Activated T-cell treated with anti-CD3 and anti-CD28 coated beads, Interleukin-2, amount 50 U/mL, for 48 hours (primary cell): ENCODE measurements around the gene SH3BP2.

Experiments
- DNase-seq, 2 experiments: peaks; one replicate each; pipeline ENCODE4 v3.0.0-alpha.2; 2020

The SH3BP2 gene

DNA sequence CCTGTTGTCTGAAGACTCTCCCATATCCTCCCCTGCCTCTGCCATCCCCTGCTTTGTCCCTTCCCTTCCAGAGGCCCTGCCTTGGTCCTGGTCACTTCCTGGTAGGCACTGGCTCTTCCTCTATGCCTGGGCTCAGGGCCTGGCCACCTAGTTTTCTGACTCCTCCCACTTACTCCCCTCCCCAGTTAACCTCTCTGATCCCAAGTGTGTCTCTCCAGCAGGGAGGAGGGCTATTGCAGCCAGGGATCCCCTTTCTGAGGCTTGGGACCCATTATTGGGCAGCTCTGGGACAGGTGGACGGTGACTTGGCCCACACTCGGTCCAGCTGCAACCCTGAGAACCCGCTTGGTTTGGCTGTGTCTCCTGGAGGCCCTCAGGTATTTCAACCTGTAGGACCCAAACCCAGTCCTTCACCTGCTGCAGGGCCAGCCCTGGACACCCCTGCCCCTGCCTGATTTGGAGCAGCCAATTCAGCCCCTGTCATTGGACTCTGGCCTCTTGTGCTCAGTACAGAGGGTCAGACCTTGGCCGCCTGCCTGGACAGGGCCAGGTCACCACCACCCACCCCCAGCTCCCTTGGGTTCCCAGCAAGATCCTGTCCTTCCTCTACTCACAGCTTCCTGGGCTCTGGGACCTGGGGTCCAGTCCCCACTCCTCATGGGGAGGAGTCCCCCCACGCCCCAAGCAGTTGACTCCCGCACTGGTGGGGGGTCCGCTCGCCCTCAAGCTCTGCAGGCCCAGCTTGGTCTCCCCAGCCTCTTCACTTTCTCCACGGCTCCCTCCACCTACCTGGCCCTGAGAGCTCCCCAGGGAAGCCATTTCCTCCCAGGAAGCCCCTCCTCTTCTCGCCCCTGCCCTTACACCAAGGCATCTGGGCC is 1.1 kb upstream of the SH3BP2 start:
- no peak for DNase-seq

DNA sequence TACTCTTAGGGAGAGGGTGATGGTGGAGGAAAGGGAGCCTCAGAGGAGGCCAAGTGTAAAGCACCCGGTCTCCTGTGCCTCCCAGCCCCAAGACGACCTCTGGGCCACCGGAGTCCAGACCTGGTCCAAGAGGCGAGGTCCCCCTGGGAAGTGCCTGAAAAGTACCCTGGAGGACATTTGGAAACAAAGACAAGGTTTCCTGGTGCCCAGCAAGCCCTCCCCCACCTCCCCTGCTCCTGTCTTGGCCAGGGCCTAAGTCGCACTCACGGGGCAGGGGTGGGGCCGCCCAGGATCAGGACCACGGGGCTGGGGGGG is 532 bp upstream of the SH3BP2 start:
- DNase-seq: no peak

DNA sequence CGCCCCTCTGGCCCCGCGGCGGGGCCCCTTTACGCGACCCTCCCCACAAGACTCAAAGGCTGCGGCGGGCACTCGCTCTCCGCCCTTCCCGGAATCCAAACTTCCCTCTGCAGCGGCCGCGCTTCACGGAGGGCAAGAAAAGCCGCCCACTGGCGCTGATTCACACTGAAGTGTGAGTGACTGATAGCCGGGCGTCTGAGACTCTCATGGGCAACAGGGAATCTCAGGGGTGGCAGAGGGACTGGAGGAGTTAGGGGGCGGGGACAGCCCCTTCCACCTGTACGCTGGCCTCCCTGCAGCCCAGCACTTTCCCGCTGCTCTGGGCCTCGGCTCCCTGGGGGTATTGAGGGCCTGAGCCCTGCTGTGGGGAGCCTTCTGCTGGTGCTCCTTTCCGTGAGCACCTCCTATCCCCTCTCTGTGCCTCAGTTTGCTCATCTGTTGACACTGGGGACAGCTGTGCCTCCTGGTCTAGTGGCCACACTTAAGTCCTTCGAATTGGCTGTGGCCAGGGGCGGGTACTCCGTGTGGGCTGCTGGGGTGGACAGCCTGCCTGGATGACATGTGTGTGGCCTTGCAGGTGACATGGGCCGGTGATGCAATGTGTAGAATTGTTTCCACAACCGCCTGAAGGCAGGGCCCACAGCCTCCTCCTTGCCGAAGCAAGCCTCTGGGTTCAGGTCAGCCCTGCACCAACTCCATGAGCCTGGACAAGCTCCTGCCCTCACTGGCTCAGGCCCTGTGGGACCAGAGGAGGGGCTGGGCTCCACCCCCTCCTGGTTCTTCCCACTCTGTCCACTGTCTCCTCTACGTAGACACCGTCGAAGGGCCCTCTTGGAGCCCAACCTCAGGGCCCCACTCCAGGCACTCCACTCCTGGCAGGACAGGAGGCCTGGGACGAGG is 951 bp downstream of the SH3BP2 start:
- DNase-seq: peak; percentile 80 to 82

DNA sequence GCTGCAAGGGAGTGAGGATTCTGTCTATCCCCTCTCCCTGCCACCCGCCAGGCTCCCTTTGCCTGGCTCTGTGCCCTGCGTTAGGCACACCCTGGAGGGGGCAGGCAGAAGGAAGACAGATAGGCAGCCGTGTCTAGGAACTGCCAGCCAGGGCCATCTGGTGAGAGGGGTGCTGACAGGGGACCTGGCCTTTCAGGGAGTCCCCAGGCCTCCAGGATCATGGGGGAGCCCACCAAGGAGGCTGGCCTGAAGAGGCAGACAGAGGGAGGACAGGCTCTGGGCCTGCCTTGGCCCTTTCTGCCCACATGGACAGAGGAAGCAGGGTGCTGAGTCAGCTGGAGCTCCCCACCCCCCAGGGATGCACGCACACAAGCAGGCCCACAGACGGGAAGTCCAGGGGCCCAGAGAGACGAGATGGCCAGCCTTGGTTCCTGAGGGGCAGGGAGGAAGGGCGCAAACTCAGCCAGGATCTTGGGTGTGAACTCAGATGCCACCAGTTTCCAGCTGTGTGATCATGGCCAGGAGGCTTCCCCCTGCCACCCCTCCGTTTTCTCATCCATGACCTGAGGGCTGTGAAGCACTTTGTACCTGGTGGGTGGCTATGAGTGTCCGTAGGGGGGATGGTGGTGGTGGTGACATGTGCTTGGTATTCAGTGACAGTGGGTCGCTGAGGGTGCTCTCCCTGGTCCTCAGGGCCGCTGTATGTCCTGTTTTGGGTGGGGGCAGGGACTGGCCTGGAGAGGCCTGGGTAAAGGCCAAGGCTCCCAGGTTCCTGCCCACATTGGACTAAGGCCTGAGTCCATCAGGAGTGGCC is 1.8 kb downstream of the SH3BP2 start:
- DNase-seq: peak in 1 of 2 experiments; percentile 38

DNA sequence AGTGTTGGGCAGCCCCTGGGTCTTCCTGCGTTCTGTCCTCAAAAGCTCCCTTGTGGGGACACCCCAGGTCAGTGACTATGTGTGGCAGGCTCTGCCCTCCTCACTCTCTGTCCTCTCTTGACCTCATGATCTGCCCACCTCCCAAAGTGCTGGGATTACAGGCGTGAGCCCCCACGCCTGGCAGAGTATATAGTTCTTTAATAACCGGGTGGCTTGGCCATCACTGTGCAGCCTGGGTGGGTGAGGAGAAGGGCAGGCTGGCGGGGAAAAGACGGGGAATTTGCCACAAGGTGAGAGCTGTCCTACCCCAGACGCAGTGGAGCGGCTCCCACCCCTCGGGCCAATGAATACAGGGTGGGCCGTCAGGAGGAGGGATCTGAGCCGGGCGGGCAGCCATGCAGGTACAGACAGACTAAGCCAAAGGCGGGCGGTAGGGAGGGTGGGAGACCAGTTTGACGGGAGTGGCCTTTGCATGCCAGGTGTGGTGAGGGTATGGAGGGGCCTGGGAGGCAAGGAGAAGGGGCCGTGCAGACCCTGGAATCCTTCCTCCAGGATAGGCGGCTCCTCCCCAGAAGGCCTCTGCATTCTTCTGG is 2.5 kb downstream of the SH3BP2 start:
- peak in 1 of 2 experiments; percentile 16 for DNase-seq

DNA sequence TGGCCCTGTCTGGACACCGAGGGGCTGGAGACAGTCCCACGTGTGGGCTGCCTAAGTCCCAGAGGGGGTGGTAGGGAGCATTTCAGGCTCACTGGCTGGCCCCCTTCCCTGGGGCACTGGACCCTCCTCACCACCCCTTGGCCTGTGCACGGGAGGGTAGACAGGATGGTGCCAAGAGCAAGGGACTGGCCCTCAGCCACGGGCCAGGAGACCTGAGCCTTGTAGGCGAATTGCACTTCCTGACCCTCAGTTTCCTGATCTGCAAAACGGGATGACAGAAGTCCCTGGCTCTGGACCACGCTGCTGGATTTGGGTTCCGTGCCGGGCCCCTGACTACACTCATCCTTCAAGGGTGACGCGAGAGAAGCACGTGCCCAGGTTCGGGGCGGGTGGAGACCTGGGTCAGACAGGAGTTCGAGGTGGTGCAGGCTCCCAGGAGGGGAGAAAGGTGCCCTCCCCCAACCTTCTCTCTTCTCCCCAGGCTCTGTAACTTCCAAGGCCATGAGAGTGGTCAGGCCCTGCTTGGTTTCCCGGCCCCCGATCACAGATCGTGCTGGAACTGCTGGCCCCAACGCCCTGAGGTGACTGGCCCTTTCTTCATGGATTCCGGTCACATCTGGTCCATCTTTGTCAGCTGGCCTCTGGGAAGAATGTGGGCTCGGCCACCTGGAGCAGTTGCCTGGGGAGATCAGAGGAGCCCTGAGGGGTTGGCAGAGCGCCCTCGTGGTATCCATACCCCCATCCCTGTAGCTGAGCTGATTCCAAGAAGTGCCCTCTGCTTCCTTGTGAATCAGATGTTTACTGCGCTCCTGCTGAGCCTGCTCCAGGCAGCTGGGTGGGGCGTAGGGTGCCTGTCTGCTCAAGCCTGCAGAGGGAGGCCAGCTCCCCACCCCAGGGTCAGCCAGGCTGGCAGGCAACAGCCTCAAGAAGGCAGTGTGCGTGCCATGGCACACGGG is 3.3 kb downstream of the SH3BP2 start:
- peak in 1 of 2 experiments; percentile 17 for DNase-seq

DNA sequence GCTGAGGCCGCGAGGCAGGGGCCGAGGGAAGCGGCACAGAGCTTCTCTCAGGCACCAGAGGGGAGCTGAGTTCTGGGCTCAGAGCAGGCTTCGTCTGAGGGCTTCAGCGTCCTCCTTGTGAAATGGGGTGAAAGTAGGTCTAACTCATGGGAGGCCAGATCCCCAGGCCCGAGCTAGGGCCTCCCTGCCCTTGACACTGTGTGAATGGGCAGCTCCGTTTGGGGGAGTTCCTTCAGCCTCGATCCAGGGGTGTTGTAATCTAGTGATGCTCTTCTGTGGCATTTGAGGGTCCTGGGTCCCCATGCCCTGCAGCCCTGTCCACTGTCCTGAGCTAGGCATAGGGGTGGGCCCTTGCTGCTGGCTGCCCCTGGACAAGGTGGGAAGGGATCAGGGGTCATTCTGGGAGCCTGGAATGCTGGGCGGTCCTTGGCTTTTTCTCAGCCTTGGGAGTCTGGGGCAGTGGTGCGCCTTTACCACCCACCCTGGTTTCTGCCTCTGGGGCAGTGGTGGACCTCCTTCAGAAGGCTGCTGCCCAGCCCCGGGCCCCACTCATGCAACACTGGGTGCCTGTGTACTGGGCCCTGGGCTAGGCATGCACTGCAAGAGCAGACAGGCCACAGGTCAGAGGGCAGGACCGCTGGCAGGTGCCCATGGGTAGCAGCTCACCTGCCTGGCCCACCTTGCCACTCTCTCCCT is 4.1 kb downstream of the SH3BP2 start:
- no peak for DNase-seq

DNA sequence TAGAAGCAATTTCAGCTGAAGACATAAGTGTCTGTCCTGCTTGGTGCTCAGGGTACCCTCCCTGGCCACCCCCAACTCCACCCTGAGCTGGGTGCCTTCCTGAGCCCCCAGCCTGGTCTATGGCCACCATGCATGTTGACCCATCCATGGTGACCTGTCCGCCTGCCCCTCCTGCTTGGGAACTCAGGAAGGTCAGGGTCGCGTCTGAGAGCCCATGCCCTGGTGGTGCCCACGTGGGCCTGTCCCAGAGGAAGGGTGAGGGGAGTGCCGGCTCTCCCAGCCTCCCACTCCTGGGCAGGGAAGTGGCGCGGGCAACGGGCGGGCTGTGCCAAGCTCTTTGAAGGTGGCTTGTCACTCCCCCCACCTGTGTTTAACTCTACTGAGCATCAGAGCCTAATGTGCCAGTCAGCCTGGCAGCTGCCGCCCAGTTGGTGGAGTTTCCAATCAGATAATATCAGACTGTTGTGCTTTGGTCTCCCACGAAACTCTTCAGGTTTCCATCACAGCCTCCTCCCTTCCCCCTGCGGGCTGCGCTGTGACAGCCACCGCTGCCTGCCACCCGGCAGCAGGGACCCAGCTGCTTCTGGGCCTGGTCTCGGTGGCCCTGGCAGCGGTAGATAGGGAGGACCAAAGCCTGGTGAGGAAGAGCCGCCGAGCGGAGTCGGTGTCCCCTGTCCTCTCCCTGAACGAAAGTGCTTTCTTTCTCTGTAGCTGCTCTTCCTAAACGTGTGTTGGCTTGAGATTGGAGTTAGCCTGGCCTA is 4.8 kb downstream of the SH3BP2 start:
- peak; percentile 58 to 69 for DNase-seq

DNA sequence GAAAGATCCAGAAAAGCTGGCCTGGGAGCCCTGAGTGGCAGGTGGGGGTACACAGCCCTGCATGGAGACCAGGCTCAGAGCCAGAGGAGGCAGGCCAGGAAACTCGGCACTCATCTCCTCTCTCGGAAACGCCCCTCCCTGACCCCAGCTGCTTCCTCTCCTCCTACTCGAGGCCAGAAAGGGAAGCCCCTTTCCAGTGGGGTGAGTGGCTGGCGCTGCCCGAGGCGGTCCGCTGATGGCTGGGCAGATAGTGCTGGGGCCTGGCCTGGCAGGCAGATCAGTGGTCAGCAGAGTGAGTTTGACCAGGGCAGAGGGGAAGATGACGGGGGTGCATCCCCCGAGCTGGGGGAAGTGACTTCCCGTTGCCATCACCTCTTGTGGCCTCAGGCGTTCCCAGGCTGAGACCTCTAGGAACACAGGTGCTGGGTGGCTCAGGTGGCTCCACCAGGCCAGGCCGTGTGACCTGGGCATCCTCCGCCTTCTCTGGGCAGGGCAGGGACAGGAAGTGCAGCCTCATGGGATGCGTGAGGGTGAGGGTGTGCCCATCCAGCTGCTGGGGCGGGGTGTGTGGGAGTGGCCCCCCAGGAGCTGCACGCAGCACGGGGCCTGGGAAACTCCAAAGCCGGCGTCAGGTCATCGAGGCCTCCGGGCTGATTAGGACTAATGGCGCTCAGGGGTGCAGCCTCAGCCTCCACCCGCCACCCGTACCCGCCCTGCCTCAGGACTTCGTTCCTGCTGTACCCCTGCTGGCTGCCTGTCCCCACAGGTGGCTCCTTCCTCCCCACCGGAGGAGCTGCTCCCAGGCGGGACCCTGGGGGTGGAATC is 5.7 kb downstream of the SH3BP2 start:
- DNase-seq: peak; percentile 75 to 76

DNA sequence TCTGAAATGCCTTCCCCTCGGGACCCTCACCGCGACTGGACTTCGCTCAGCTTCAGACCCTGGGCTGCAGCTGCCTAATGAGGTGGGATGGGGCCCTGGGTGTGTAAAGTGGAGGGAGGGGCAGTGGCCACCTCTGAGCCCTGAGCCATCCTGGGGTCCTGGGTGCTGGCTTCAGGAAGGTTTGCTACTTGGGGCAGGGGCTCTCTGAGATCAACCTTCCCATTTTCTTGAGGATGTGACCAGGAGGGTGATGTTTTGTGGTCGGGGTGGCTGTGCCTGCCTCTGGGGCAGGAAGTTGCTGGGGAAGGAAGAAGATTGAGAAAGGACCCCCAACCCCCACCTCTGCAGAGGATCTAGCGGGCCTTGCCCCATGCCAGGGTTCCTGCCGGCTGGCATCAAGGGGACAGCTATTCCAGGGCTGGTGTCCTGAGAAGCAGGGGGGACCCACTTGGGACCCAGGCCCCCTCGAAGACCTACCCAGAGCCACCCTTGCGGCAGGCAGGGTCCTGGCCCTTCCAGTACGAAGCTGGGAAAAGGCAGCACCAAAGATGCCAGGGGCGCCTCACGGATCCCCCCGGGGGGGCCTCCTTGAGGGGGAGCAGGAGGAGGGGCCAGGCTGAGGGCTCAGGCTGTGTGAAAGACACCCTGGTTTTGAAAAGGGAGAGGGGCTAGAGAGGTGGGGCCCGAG is 6.5 kb downstream of the SH3BP2 start:
- no peak for DNase-seq

DNA sequence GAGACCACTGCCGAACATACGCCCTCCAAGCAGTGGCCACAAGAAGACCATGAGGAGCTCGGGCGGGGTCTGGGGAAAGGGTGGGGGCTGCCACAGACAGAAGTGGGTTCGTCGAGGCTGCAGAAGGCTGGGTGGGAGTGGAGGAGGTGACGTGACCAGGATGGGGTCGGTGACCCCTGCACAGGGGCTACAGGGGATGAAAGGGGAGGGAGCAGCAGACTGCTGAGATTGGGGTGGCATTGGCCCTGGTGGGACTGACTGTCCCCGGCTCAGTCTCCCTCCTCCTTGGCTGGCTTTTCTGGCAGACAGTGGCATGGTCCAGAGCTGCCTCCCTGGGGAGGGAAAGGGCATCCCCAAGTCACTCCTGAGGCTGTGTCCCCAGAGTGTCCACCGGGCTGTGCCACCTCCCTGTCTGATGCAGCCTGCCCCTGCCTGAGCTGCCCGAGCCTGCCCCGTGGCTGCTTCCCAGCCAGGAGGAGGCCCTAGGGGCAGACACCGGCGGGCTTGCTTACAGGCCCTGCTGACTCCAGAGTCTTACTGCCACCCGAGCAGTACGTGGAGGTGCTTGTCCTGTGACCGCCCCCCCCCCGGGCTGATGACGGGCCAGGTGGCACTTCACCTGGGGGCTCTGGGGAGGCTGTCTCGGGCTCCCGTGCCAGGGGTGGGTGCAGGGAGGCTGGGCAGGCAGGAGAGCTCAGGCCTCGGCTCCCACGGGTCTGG is 7.2 kb downstream of the SH3BP2 start:
- peak in 1 of 2 experiments; percentile 19 for DNase-seq

DNA sequence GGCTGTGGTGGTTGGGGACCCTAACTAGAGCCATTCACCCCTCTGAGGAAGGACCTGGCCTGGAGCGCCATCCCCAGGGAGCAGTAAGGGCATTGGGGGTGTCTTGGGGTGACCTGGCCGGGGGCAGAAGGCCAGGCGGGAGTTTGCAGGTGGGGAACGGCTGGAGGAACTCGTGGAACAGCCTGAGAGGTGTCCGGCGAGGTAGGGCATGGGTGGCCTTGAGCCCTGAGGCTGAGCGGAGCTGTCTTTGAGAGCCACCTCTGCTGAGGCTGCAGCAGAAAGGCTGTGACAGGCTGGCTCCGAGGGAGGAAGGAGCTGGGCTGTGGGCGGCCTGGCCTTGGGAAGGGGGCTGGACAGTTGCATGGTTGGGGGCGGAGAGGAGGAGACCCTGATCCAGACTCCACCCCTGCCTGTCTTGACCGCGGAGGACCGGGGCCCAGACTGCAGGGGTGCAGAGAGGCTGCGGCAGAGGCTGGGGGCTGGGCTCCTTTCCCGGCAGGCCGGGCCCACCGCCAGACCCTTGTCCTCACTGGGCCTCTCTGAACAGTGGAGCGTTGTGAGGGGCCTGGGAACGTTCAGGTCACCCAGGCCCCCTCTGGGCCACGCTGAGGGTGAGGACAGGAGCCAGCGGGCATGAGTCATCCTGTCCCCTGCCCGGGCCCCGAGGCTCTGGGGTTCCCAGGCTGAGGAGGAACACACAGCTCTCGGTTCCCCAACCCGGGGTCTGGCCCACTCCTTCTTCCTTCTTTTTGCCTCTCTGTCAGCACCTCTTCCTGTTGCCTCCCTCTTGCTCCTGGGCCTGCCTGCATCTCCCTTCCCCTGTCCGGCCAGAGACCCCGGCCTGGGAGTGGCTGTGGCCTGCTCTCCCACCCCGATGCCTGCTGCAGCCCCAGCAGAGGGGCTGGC is 8.1 kb downstream of the SH3BP2 start:
- DNase-seq: no peak

DNA sequence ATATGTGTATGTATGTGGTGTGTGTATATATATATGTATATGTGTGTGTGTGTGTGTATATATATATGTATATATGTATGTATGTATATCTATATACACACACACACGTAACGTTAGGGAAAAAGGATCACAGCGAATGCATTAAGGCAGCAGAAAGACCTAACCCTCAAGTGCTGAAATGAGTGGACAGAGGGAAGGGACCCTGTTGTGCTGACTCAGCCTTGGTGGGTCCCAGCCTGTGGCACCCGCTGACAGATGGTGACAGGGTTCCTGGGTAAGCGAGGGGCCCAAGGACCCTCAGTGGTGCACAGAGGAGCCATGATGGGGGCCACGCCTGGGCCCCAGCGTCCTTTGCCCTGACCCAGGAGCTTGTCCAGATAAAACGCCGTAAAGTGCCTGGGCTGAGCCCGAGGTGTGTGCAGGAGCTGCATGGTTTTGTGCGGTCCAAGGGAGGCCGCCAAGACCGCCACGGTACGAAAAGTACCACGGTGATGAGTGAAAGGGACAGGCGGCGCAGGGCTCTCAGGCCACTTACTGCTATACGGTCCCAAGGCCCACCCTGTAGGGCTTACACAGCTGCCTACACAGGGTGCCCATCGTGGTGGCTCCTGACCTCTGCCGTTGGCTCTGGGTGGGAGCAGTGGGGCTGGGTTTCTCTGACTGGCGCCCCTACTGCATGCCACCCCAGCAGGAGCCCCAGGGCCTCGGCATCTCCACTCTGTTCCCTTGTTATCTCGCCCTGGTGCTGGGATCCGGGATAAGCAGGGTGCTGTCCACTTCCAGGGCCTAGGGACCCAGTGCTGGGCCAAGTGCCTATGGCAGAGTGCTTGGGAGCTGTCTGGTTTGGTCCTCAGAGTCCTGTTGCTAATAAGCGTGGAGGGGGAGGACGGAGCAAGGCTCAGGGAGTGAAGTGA is 10.0 kb downstream of the SH3BP2 start:
- no peak for DNase-seq

DNA sequence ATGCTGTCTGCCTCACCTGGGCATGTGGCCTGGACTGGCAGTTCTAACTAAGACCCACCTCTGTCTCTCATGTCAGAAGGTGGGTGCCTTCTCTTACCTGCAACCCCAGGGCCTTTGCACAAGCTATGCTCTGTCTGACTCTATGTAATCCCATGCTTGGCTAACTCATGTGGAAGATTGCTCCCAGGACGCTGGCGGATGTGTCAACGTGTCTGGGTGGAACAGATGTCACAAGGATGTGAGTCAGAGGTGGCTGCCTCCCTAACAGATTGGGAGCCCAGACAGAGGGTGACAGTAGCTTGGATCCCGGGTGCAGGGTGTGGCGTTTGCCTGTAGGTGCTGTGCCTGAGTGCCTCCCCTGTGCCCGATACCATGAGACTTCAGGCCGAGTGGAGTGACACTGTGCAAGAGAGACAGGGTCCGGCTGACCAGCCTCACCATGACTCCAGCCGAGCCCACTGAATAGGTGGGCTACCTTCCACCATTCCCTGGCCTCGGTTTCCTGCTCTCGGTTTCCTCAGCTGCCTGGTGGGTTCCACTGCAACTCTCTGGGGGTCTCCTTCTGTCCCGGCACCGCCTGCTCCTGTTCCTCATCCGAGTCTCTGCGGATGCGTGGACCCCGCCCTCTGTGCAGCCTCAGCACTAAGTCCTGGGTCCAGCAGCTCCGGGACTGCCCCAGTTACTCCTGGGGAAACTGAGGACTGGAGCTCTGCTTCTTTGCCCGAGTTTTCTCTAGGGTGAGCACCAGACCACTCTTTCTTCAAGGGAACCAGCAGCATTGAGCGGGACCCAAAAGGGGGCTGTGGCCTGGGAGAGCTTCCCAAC is 11.0 kb downstream of the SH3BP2 start:
- DNase-seq: no peak
